Ureter (tissue), 1 donor: Measurements from ENCODE around the gene SYTL2. TPM values are rescaled to one million over a fixed set of nuclear protein-coding genes. Genes with fewer than 3 reads are reported as not detected.
"Not testable (repeated sequence)": the region's sequence is repeated elsewhere in the genome, so short reads cannot be mapped to it uniquely, and the experiment has no call there.

Experiments used
- DNase-seq: peaks from one replicate; pipeline ENCODE4 v3.0.0-alpha.2; 2020; ENCODE audit warnings: low spot score
- total RNA-seq: library from RNA; stranded (reverse); gene quantifications from one replicate; pipeline ENCODE4 v1.2.4, GENCODE V29; 2023
- donor health status: DM: yes; HTN: yes; CAD: no.

SYTL2 gene, protein sequence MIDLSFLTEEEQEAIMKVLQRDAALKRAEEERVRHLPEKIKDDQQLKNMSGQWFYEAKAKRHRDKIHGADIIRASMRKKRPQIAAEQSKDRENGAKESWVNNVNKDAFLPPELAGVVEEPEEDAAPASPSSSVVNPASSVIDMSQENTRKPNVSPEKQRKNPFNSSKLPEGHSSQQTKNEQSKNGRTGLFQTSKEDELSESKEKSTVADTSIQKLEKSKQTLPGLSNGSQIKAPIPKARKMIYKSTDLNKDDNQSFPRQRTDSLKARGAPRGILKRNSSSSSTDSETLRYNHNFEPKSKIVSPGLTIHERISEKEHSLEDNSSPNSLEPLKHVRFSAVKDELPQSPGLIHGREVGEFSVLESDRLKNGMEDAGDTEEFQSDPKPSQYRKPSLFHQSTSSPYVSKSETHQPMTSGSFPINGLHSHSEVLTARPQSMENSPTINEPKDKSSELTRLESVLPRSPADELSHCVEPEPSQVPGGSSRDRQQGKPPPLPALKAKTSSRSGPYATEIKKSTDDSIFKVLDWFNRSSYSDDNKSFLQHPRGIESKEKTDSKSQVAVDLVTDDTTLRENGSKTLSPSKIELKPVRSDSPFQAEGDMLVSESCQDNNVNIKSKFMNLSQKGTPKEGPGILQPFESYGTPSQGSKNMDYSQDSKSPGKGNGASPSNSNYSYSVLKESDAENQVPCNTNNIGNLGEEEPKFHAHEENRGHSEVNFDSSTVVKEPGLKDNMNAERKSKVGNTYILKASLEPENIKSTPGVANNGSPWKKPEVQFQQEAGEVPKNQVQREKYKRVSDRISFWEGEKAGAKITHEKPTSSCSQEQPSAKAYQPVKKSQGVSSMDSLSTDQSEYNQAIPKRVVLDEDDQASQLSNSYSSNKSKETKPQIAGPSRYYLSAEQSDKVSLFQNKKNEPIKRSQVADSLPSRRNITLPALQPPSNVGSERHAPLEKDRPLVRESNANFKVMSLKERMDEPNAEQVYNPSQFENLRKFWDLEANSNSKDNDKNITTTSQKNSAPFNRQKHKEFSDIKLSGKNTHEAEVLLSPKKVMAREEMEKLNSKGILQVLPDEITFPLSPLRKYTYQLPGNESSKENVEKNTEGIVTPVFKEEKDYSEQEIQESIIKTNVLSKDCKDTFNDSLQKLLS (N-terminal part only)
- 254 TPM for total RNA-seq

DNA sequence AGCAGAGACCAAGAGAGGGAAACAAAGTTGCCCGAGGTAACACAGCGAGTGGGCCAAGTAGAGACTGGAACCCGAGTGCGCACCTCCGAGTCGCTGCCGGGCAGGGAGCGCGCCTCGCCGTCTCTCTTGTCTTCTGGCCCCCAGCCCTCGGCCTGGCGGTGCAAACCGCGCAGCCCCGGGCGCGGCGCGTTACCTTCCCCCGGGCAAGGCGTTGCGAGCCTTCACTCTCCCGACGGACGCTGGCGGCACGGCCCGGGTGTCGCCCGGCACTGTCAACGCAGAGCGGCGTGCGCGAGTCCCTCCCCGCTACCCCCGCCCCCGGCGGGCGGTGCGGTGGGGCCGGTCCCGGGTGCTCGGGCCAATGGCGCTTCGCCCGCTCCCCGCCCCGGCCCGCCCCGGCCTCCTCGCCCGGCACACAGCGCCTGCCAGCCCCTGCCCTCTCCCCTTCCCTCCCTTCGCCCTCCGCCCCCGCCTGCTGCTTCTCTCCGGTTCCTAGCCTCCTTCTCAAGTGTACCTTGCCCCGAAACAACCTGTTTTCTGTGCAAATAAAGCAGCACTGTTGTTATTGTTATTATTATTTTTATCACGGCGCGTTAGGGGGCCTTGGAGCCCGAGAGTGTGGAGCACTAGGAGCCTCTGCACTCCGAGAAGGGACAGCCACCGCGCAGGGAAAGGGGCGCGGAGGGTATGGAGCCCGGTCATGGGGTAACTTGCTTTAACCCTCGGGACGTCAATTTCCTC, at the start of gene SYTL2:
Gene SYTL2, minus strand, starts transcription at position 271 of the 741 bp plus-strand sequence. CDS start 53,416 bp downstream, outside the sequence.
- peak; percentile 77 for DNase-seq

DNA sequence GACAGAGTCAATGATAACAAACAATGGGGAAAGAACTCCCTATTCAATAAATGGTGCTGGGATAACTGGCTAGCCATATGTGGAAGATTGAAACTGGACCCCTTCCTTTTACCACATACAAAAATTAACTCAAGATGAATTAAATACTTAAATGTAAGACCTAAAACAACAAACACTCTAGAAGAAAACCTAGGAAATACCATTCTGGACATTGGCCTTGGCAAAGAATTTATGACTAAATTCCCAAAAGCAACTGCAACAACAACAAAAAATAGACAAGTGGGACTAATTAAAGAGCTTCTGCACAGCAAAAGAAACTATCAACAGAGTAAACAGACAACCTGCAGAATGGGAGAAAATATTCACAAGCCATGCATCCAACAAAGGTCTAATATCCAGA, 48.6 kb upstream of the SYTL2 start:
- not testable (repeated sequence) for DNase-seq

DNA sequence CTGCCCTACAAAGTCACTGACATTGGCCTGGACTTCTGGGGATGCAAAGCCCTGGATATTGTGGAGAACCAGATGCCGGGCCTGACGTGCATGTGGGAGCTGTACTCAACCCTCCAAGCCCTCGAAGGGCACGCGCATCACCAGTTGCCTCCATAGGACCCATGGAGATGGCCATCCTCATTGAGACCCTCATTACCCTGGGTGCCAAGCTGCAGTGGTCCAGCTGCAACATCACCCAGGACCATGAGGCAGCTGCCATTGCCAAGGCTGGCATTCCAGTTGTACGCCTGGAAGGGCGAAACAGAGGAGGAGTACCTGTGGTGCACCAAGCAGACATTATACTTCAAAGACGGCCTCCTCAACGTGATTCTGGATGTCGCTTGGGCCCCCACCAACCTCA, 46.2 kb upstream of the SYTL2 start:
- no peak for DNase-seq

DNA sequence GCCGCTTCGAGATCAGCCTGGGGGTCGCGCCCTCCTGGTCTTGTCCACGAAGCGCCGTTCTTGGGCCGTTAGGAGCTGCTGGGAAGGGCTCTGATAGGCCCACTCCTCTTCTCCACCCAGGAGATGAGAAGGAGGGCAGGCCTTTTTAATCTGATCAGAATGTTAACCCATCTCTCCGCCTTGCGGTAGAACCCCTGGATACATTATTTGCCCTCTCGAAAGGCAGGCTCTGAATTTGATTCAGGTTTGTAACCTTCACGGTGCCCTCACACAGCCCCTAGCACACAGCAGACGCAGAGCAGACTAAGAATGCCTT, 44.4 kb upstream of the SYTL2 start, which contains the start of gene CCDC83:
Gene CCDC83, plus strand, starts transcription at position 43 of the 316 bp plus-strand sequence. CDS start 9,741 bp downstream, outside the sequence.
- DNase-seq, result no peak

DNA sequence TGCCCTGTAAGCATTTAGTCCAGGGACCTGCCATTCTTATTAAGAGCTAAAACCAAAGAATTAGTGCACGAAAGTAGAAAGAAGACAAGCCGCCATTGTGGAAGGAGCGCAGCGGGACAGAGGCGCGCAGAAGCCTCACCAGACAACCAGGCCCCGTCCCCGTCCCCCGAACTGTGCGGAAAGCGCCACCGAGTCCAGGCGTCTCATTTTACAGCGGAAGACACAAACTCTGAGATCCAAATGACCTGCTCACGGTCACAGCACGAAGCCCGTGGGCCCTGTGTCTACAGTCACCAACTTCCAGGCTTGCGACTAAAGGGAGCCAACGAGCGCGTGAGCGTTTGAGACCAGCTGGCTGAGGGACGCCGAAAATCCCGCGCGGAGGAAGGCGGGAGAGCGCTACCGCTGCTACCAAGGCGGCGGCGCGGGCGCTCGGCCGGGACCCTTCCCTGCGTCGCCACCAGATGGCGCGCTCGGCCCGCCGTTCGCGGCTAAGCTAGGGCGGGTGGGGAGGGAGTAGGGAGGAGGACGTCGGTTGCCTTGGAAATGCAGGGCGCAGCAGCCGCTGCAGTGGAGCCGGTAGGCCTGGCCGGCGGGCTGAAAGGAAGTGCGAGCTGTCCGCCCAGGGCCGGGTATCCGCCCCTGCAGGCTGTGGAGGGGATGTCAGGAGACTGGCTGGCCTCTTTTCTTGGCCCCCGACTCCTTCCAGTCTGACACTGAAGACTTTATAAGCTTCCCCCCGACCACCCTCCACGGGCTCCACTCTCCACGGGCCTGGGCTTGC, 43.8 kb upstream of the SYTL2 start:
- DNase-seq, result peak; percentile 93

DNA sequence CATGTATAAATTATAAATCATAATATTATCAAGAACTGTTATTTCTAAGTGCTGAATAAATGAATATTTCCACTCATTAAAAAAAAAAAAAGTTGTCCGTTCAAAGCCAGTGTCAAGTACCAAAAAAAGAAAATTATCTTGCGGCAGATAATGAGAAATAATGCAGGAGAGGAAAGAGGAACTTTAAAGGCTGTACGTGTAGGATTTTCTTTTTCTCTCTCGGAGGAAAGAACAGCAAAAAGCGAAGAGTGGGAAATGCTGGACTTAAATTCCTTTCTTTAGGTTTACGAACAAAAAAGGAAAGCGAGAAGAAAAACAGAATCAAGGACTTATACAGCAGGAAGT, 43.2 kb upstream of the SYTL2 start:
- no peak for DNase-seq

DNA sequence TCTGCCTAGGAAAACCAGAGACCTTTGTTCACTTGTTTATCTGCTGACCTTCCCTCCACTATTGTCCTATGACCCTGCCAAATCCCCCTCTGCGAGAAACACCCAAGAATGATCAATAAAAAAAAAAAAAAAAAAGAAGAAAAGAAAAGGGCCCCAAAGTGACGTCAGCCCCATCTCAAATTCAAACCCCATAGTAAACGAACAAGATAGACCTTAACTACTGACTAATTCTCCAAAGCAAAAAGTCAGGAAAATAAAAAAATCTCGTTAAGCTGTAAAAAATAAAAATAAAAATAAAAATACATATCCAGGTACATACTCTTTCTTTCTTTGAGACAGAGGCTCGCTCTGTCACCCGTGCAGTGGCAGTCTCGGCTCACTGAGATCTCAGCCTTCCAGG, 42.6 kb upstream of the SYTL2 start:
- DNase-seq, result not testable (repeated sequence)

DNA sequence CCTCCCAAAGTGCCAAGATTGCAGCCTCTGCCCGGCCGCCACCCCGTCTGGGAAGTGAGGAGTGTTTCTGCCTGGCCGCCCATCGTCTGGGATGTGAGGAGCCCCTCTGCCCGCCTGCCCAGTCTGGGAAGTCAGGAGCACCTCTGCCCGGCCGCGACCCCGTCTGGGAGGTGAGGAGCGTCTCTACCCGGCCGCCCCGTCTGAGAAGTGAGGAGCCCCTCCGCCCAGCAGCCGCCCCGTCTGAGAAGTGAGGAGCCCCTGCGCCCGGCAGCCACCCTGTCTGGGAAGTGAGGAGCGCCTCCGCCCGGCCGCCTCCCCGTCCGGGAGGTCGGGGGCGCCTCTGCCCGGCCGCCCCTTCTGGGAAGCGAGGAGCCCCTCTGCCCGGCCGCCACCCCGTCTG, 41.8 kb upstream of the SYTL2 start:
- not testable (repeated sequence) for DNase-seq

DNA sequence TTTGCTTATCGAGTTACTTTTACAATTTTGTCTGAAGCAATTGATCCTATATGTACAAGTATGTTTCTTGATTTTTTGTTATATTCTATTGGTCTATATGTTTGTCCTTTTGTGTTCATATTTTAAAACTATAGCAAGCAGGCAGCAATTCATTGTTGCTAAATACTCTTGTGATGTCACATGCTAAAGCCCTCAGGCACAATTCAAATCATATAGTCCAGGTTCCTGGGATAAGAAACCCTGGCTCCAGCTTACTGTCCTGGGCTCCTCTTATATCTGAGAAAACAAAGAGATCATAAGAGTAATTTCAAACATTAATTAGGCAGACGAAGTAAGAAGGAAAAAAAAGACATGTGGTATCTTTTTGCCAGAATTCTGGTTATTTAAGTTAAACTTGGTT, 37.6 kb upstream of the SYTL2 start:
- DNase-seq, result no peak

DNA sequence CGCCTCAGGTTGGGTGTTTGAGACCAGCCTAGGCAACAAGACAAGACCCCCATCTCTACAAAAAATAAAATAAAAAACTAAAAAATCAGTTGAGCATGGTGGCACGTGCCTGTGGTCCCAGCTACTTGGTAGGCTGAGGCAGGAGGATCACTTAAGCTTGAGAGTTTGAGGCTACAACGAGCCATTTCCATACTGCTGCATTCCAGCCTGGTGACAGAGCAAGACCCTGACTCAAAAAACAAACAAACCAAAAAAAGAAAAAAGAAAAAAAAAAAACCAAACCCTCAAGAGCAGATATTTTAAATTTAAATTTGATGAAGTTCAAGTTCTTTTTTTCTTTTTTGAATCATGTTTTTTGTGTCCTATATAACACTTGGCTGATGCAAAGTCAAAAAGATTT, 37.1 kb upstream of the SYTL2 start:
- DNase-seq, result no peak

DNA sequence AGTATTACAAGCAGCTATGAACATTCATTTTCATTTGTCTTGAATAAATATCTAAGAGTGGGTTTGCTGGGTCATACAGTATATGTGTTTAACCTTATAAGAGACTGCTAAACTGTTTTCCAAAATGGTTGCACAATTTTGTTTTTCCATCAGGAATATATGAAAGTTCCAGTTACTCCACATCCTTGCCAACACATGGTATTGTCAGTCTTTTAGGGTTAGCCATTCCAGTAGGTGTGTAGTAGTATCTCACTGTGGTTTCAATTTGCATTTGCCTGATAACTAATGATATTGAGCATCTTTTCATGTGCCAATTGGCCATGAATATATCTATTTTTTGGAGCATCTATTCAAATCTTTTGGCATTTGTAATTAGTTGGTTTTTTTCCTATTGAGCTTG, 36.5 kb upstream of the SYTL2 start:
- no peak for DNase-seq

DNA sequence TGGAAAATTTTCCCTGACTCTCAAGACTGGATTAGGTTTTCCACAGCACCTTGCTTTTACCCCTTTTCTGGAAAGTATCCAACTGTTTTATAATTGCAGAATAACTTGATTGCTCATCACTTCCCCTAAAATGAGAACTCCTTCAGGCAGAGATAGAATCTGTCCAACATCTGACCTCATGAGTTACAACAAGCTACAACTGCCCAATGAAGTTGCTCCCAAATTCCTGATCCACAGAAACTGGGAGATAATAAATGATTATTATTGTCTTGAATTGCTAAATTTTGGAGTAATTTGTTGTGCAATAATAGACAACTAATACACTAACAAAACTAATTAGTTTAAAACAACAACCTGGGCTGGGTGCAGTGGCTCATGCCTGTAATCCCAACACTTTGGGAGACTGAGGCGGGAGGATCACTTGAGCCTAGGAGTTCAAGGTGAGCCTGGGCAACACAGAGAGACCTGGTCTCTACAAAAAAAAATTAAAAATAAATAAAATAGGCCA, 34.2 kb upstream of the SYTL2 start:
- no peak for DNase-seq

DNA sequence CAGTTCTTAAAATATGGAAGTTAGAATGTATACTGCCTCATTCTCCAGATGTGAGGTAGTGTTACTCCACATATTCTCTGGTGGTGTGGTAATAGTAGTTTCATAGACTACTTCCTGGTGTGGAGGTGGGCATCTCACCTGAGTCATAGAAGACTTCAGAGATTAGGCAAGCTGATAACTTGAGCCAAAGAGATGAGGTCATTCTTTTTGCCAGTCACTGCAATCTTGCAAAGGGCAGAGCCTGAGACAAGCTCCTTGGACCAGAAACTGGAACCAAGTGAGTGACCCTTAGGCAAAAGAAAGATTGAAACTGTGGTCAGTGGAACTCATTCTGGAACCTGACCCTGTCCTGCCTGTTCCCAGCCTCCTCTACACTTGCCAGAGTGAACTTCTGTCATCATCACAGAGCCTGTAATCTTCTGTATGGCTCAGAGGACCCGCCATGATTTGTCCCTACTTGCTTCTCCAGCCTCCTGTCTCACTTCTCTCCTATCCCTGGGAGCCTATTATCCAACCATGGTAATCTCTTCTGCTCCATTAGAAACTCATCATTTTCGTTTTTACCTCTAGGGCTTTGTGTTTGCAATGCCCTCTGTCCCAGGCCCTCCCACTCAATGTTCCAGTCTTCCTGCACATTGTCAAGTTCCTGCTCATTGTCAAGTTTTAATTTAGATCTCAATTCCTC, 33.6 kb upstream of the SYTL2 start:
- no peak for DNase-seq

DNA sequence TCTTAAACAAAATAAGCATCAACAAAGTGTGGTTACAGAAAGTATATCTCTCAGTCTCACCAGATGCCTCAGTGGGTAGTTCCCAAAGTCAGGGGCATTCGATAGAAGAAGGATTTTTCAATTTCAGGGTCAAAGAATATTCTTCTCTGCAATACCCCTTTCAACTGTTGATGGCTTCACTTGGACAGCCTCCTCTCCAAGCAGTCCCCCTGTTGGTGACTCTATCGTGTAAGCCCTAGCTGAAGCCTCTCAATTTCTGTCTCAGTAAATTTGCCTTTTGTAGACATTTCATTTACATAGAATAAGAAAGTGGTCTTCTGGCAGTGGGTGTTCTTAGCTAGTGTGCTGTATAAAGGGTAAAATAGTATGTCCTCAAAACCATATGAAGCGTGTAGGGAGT, 33.0 kb upstream of the SYTL2 start:
- no peak for DNase-seq

DNA sequence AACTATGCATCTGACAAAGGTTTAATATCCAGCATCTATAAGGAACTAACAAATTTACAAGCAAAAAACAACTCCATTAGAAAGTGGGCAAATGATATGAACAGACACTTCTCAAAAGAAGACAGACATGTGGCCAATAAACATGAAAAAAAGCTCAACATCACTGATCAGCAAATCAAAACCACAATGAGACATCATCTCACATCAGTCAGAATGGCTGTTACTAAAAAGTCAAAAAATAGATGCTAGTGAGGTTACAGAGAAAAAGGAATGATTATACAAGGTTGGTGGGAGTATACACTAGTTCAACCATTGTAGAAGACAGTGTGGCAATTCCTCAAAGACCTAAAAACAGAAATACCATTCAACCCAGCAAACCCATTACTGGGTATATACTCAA, 30.0 kb upstream of the SYTL2 start:
- not testable (repeated sequence) for DNase-seq

DNA sequence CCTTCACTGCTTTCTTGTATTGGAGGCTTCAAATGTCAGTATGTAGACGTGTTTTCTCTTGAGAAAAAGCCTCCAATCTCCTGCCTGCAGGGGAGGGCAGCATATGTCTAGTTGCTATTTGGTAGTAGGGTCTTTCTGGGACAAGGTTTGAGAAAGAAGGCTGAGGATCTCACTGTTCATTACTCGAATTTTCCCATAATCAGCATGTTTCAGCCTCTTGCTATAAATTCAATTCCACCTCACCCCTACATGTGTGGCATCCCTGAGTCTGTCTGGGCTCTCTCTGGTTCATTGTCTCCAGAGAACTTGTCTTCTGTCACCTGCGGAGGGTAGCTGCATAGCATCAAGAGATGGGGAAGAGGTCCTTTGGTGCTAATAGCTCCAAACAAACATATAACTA, 24.8 kb upstream of the SYTL2 start:
- no peak for DNase-seq

DNA sequence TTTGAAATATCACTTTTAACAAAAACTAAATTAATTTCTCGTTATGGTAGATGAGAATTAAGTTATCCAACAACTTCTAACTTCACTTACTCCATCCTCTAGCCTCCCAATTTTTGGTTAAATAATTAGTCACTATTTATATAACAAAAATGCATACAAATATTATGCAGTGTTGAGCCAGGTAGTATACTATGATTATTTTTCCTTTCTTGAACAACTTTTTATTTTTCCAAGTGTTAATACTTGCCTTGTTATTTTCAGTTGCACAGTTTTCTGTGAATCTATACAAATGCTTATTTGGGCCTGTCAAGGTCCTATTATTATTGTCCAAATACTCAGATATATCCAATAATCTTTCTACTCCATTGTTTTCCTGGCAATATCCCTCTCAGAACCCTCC, 24.3 kb upstream of the SYTL2 start:
- DNase-seq, result no peak

DNA sequence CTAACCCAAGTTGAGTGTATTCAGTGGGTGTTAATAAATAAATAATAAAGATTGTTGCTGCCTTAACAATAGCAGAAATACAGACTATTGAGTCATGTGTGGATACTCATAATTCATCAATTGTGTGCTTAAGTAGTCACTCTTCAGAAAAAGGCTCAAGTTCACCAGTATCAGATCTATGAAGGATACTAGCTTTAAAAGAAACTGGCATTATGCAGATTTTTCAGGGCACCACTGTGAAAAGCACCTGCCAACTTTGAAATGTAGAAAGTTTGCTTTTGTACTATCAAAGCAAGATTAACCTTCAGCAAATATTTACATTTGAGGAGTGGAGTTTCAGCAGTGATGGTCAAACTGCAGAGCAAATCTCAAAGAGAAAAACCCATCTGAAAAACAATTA, 20.1 kb upstream of the SYTL2 start:
- DNase-seq, result no peak

DNA sequence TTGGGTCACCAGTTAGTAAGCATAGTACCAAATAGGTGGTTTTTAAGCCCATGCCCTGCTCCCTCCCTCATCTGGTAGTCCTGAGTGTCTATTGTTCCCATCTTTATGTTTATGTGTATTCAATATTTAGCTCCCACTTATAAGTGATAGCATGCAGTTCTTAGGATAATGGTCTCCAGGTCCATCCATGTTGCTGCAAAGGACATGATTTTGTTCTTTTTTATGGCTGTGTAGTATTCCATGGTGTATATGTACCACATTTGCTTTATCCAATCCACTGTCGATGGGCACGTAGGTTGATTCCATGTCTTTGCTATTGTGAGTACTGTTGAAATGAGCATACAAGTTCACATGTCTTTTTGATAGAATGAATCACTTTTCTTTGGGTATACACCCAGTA, 18.2 kb upstream of the SYTL2 start:
- DNase-seq, result no peak

DNA sequence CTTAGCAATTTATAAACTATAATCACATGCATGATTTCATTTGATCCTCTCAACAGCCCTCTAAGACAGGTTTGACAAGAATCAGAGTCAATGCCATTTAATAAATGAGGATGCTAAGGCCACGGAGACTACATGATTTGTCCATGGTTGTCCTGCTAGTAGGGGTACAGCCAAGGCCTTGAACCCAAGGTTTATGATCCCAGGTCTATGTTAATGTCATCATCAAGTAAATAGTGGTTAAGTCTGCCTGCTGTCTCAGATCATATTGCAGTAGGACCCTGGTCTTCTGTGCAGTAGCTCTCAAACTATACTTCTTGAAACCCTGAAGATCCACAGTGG, 17.7 kb upstream of the SYTL2 start:
- no peak for DNase-seq
